GM19328 (cell line): ENCODE results near the gene ARMC8.

Experiments used
- ATAC-seq: cut with Tn5 transposase; IDR thresholded peaks from one replicate; pipeline ENCODE4 v1.9.1; 2021; ENCODE audit warnings: mild to moderate bottlenecking, moderate library complexity; ENCODE audit not compliant: unreplicated experiment

Gene ARMC8

DNA sequence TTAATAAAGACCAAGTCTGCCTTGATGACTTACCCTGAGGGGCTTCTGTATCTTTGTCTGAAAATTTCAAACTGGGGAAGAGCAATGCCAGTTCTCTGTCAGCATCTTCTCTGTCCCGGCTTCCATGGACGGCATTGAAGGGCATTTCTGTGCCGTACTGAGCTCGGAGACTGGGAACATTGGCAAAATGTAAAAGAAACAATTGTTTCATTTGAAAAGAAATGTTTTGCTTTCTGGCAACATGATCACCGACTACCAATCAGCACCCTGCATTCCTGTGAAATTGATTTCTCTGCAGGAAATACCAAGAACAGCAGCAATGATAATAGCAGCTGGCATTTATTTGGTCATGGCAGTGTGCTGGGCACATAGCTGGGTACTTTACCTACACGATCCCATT lies 116.4 kb downstream of the ARMC8 start:
- ATAC-seq: no peak

DNA sequence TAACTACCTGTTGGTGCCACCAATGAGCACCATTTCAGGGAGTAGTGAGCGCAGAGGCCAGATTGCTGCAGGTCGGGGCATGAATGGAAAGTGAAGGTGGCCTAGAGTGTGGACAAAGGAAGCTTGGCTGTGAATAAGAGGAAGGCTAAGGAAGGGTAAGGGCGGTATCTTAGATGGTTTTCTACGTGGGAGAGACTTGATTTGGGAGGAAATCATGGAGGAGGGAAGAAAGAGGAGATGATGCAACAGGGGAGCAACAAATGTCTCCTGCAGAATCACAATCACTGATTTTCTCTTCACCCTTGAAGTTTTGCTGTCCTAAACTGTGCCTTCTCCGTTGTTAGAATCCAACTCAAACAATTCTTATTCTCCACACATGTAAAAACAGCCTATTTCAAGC lies 120.8 kb downstream of the ARMC8 start:
- no peak for ATAC-seq

DNA sequence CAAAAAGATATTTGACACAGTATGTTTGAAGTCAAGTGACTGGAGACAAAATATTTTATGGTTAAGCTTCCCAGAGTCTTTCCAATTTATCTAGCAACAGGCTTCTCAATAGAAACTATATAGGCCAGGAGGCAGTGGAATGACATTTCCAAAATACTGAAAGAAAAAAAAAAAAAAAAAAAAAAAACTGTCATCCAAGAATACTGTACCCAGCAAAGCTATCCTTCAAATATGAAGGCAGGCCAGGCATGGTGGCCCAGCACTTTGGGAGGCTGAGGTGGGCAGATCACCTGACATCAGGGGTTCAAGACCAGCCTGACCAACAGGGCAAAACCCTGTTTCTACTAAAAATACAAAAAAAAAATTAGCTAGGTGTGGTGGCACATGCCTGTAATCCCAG lies 121.7 kb downstream of the ARMC8 start:
- ATAC-seq: no peak

DNA sequence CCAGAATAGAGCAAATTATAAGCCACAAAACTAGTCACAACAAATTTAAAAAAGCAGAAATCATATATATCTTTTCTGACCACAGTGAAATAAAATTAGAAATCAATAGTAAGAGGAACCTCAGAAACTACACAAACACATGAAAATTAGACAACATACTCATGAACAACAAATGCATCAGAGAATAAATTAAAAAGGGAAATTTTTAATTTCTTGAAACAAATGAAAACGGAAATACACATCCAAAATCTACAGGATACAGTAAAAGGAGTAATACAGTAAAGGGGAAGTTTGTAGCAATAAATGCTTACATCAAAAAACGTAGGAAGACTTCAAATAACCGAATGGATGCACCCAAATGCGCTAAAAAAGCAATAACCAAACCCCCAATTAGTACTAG lies 123.4 kb downstream of the ARMC8 start:
- no peak for ATAC-seq

DNA sequence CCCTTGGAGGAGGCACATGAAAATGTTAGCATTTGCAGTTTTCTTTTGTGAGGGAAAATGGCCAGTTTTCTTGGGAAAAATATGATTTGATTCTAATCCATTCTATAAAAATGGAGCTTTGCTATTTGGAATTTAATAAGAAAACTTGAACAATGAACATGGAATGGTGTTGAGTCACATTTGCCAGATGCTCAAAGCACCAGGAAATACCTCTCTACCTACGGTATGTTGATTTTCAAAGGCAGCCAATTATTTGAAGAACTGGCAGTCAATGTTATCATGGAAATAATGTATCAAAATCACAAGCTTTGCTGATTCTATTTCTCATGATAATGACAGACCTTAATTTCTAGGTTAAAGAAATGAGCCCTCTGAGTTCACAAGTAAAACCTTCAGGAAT lies 127.7 kb downstream of the ARMC8 start:
- ATAC-seq: no peak

DNA sequence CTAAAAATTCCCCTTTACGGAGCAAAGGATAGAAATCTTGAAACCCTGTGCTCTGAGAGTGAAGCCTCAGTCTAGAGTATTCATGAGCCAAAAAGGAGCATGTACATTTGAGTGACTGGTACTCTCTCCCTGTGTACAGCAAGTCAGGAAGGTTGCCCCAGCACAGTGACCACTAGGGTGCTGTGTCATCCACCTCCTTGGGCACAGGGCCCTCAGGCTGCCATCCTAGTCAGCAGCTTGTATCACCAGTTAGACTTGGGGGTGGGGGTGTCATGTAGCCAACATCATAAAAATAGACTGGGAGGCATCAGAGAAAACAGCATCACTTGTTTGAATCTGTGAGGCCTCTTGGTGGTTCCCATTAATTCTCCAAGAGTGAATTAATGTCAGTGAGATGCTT lies 130.6 kb downstream of the ARMC8 start:
- ATAC-seq: no peak

DNA sequence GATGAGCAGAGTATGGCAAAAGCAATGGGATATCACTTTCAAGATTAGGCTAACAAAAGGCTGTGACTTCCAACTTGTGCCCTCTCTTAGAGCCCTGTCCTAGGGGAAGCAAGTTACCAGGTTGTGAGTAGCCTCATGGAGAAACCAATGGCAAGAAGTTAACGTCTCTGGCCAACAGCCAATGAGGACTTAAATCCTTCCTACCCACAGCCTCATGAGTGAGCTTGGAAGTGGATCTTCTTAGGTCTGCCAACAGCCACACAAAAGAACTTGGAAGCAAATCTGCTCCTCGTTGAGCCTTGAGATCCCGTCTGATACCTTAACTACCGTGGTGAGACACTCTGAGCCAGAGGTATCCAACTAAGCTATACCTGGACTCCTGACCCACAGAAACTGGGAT lies 136.9 kb downstream of the ARMC8 start:
- no peak for ATAC-seq

DNA sequence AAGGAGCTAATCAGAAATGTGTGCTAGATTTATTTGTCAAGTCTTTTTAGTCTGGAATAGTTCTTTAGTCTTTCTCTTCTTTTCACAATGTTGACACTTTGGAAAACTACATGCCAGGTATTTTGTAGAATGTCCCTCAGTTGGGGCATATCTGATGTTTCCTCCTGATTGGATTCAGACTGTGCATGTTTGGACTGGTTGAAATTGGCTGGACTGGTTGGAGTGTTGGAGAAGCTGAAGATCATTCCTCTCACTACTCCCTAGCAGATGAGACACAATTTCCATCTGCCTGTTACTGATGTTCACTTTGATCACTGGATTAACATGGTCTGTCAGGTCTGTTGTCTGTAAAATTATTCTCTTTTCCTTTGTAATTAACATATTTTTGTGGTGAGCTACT lies 138.9 kb downstream of the ARMC8 start:
- no peak for ATAC-seq

DNA sequence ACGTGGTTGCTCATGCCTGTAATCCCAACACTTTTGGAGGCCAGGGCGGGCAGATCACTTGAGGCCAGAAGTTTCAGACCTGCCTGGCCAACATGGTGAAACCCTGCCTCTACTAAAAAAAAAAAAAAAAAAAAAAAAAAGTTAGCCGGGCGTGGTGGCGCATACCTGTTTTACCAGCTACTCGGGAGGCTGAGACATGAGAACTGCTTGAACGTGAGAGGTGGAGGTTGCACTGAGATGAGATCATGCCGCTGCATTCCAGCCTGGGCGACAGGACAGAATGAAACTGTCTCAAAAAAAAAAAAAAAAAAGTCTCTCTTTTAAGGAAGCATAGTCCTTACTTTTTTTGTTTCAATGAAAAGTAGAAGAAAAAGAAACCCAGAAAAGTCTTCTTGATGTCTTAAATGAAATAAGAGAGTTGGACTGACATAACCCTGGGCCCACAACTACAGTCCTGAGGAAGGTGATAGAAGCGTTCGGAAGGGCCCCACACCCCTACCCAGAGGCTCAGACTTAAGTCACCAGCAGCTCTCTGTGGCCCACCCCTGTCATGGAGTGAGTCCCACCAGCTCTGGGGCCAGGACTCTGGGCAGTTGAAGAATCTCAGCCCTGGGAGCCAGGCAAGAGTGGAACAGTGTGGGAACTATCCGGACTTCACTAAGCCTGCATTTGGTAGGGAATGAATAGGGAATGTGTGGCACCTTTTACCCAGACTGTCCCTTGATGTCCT lies 139.9 kb downstream of the ARMC8 start:
- no peak for ATAC-seq

DNA sequence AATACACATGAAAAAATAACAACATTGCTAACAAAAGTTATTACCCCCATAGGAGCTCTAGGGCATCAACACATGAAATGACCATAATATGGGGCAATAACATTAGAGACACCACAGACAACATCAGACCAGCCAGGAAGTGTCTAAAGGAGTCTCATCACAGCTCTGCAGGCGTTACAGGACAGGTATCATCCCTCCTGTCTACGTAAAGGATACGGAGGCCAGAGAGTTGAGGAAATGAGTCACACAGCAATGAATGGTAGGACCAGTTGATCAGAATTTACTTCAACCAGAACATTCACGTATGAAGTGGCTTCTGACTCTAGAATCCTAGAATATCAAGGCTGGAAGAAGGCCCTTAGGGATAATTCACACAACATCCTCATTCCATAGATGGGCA lies 140.7 kb downstream of the ARMC8 start:
- ATAC-seq: no peak

DNA sequence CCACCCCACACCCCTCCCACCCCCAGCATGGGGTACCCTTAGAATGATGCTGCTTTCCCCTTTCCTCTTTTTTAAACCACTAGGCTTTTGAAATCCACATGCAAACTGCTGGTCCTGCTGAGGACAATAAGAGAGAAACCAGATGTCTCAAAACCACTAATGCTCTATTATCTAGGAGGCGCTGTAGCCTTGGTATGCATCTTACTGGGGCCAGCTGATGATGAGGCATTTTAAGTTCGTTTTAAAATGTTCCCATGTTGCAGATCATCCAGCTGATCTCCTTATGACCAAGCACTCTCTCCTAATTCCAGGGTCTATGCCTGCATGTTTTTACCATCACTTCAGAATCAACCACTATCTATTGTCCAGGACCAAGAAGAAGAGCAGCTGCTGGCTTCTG lies 141.2 kb downstream of the ARMC8 start:
- no peak for ATAC-seq

DNA sequence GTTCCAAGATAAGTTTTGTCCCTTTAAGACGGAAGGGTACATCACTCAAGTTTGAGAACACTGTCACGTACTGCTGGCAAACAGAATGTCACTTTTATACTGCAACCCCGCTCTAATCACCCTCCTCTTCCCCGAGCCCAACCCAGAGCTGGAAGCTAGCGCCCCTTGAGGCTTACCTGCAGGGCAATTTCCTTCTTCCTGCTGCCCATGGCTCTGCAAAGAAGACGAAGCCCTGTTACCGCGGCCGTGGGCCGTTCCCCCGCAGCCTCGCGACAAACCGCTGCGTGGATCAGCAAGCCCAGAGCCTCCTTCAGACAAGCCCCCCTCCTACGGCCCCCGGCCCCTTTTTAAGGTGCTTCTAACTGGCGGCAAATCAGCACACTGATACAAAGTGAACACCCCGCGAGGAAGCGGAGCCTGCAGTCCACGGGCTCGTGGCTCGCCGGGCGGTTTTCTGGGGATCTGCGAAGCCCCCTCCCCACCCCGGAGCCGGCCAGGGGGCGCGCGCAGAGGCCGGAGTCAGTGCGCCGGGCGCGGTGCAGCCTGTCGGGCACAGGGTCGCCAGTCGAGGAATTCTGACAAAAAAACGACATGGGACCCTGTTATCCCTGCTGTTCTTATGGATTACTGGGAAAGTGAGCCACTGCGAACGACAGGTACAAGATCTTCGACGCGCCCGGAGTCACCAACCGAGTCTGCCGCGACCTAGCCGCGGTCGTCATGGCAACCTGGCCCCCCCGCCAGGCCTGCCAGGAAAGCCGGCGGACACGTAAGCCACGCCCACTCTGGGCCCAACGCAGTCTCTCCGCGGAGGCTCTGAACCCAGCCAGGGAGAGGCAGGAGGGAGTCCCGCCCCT lies 142.3 kb downstream of the ARMC8 start, which contains the start of gene NME9:
NME9 (minus strand) TSS at position 725 of the 857 bp plus-strand sequence; CDS start at position 209, 516 bp downstream.
- peak; percentile 46 for ATAC-seq

DNA sequence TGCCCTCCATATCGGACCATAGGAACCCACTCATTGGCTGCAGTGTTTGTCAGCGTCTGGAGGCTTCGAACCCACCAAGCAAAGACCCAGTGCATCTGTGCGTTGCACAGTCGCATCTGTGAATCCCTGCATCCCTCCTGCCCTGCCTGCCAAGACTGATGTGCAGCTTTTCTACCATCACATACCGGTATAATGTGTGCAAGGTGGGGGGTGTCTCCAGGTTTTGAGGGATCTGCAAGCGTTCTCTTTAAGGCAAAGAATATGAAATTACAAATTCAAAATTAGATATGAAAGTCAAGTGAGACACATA lies 142.8 kb downstream of the ARMC8 start:
- ATAC-seq: no peak

DNA sequence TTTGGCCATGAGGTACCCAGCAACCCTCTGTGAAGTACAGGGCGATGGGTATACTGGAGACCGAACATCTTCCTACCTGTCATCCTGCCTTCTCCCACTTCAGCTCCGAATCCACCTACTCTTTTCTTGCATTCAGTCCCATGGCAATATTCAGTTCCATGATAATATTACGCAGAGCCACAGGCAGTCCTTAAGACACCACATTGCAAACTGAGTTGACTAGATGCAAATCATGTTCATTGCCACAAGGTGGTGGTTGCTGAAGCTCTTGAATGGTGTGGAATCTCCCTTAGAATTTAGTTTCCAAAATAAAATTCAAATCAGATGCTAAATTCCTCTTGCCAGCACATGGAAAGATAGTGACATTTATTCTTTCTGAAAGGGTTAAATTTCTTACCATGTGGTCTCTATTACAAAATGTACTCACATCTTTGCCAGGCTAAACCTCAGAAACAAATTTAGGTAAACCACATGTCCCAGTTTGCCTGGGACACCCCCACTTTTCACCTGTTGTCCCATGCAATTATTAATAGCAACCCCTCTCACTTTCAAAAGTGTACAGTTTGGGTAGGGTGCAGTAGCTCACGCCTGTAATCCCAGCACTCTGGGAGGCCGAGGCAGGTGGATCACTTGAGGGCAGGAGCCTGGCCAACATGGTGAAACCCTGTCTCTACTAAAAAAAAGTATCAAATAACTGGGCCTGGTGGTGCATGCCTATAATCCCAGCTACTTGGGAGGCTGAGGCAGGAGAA lies 144.2 kb downstream of the ARMC8 start:
- no peak for ATAC-seq

DNA sequence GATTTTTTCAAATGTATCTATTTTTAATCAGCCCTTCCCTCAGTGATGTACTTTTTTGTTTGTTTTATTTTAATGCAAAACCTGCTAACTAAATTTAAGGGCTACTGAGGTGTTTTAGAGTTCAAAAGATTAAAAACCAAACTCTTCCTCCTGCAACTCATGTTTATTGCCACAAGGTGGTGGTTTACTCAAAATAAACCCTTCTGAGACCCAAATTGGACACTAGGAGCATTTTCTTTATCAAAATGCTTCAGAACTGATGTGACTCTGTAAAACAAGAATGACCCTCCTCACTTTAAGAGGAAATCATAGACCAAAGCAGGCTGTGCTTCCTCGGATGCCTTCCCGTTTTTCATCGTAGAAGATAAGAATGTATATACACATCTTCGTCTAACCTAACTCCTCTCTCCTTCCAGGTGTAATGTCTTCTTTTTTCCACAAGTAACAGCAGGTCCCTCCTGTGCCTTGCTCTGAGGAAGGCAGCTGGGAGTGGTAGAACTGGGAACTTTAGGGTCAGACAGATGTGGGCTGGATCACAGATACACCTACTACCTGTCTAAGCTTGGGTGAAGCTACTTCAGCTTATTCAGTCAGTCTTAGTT lies 145.5 kb downstream of the ARMC8 start:
- no peak for ATAC-seq

DNA sequence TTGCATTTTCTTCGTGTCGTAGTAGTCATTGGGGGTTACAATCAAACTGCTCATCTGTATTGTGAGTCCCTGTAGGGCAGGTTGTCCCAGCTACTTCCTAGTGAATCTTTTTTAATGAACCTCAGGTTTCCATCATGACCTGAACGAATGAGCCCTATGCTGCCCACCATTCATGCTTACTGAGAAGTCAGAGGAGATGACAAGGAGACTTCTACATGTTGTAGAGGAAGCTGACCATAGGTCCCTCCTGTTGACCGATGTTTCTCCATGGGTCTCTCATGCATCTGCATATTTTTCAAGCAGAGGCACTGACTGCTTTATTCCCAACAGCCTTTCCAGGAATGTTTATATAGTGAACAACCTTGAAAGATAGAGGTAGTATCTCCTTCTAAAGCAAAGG lies 147.5 kb downstream of the ARMC8 start:
- no peak for ATAC-seq

DNA sequence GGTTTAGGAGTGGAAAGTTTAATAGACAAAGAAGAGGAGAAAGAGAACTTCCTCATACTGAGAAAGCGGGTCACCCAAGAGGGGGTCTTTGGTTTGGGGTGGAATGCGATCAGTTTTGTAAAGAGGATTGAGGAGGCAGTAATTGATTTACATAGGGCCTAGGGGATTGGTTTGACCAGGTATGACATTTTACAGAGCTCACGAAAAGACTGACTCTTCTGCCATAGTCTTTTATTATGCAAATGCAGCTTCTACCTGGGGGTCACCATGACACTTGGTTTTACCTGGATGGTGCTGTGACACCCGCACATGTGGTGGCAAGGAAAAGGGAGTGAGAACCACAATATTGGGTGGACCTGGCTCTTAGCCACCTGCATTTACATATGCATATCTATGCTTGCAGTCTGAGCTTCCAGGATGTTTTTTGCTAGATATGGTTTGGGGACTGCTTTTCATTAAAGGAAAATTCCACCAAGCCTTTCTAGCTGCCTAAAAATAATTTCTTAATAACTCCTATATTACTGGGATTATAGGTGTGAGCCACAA lies 149.4 kb downstream of the ARMC8 start:
- no peak for ATAC-seq

DNA sequence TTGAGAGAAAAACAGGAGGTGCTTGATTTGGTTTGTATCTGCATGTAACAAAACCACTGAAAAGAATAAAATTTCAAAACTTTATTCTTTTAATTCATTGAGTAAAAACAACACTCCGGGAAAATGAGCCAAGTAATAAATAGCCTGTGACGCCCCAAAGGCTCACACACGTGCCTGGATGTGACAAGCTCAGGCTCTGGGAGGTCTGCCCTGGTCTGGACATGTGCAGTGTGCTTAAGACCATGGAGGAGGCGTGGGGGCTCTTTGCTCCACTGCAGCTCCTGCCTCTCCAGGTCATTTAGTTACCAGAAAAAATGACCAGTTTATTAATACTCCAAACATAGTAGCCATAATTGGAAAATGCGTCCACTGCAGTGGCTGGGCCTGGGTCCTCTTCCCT lies 151.1 kb downstream of the ARMC8 start:
- ATAC-seq: no peak

DNA sequence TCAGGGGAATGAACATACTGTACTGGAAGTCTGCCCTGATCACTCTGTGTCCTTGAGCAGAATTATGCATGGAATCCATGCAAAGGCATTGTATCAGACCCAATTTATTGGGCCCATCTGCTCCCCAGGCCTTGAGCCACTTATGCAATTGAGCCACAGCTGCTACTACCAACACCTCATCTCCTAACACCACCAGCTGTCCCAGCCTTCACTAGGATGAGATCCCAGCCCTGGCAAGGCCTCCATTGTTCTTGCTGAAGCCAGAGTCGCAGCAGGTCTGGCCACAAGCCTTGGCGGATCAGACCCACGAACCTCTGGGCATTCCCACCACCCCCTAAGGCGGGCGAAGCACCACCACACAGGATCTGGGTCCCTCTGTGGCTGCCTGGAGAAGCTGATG lies 151.7 kb downstream of the ARMC8 start:
- ATAC-seq: no peak

DNA sequence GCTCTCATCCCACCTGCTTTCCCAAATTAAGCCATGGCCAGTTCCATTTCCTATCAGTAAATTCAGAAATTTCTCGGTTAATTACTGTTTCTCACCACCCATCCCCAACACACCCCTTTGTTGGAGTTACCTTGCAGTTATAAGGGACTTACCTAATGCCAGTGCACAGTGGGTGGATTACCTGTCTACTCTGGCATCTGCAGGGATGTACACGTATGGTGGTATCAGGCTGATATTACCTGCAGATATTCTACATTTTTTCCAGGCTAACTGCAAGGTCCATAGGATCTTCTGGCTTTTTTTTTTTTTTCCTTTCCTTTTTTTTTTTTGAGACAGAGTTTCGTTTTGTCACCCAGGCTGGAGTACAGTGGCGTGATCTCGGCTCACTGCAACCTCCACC lies 153.4 kb downstream of the ARMC8 start:
- ATAC-seq: no peak

DNA sequence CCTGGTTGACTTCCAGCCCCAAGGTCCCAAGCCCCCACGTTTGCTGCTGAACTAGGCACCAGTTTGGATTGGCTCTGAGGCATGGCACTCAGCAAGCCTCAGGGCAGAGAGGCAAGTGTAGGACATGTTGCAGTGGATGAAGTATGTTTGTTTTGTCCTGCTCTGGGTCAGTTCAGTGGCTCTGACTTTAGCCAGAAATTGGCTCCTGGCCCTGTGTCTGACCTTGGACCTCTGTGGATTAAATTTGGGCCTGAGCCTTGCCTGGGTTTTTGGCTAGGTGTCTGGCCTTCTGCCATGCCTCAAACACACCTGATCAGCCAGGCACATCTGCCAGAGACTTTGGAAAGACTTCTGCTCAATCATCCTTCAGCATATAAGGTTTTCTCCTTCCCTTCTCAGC lies 157.7 kb downstream of the ARMC8 start:
- no peak for ATAC-seq
